Prostate gland (tissue), 2 donors: ENCODE data around the gene C16orf74.

Source experiments
- POLR2A ChIP-seq: fragments of 450-650 bp; IDR thresholded peaks from one replicate; pipeline ENCODE4 v1.6.1; 2016; ENCODE audit warnings: antibody characterized with exemption, mild to moderate bottlenecking
- POLR2AphosphoS5 ChIP-seq: sonication (generic); formaldehyde crosslinking; IDR thresholded peaks from one replicate; pipeline ENCODE4 v1.6.1; 2017; ENCODE audit warnings: antibody characterized with exemption
- TF ChIP-seq, protein P1 (sequence below), 4 experiments: fragments of 200-600 bp in 2 of 4; fragments of 450-650 bp in 2 of 4; sonication (generic) in 2 of 4; IDR thresholded peaks; 1 replicate in 3 of 4; 2 replicates in 1 of 4; pipeline ENCODE4 v1.5.1; 2016 to 2019; ENCODE audit warnings: antibody characterized with exemption in 4 of 4, mild to moderate bottlenecking in 2 of 4, moderate library complexity in 2 of 4

DNA sequence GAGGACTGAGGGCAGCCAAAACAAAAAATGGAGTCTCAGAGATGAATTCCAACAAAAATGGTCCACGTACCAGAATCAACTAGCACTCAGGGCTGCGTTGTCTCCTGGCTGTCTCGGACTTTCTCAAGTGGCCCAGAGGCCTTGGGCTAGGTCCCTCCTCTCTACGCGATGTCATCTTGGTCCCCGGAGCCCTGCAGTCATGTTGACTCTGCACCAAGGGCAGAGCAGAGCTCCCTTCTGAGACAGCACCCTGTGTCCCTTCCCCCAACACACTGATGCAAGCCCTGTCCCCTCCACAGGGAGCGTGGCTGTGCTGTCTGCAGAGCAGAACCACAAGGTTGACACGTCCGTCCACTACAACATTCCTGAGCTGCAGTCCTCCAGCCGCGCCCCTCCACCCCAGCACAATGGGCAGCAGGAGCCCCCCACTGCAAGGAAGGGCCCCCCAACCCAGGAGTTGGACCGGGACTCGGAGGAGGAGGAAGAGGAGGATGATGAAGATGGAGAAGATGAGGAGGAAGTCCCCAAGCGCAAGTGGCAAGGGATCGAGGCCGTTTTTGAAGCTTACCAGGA lies 83.0 kb downstream of the C16orf74 start:
- TF ChIP-seq POLR2AphosphoS5 (no peak), POLR2A (no peak)
- TF ChIP-seq, protein P1, sequence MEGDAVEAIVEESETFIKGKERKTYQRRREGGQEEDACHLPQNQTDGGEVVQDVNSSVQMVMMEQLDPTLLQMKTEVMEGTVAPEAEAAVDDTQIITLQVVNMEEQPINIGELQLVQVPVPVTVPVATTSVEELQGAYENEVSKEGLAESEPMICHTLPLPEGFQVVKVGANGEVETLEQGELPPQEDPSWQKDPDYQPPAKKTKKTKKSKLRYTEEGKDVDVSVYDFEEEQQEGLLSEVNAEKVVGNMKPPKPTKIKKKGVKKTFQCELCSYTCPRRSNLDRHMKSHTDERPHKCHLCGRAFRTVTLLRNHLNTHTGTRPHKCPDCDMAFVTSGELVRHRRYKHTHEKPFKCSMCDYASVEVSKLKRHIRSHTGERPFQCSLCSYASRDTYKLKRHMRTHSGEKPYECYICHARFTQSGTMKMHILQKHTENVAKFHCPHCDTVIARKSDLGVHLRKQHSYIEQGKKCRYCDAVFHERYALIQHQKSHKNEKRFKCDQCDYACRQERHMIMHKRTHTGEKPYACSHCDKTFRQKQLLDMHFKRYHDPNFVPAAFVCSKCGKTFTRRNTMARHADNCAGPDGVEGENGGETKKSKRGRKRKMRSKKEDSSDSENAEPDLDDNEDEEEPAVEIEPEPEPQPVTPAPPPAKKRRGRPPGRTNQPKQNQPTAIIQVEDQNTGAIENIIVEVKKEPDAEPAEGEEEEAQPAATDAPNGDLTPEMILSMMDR (IDR thresholded peaks at IDR 0.05): no peak
